Natural killer cell (primary cell): ENCODE results near the gene CCNT1. TPM values are rescaled to one million over a fixed set of nuclear protein-coding genes. Genes with fewer than 3 reads are reported as not detected.

ENCODE experiments used
- ATAC-seq, 3 donors: fragments of 150-1000 bp in 2 of 3; fragments of 200-7000 bp in 1 of 3; cut with Tn5 transposase; 1 replicate in 1 of 3; 2 replicates in 2 of 3; pipeline ENCODE4 v1.10.0; 2021; ENCODE audit warnings: mild to moderate bottlenecking in 2 of 3, moderate library complexity in 2 of 3
- DNase-seq, 2 donors: peaks; one replicate each; pipeline versions ENCODE4 v3.0.0 to v3.0.0-alpha.2; 2013 to 2021; ENCODE audit warnings: mixed read lengths in 1 of 2
- H3K27ac ChIP-seq: one replicate; pipeline ENCODE4 v1.5.1; 2013; ENCODE audit warnings: mild to moderate bottlenecking, low read length
- H3K27me3 ChIP-seq: one replicate; pipeline ENCODE4 v1.6.1; 2013; ENCODE audit warnings: low read length; ENCODE audit not compliant: control insufficient read depth, insufficient read depth
- H3K36me3 ChIP-seq: one replicate; pipeline ENCODE4 v1.6.1; 2013; ENCODE audit warnings: low read length; ENCODE audit not compliant: control insufficient read depth, insufficient read depth
- H3K4me1 ChIP-seq: one replicate; pipeline ENCODE4 v1.6.1; 2013; ENCODE audit warnings: low read length; ENCODE audit not compliant: control insufficient read depth, insufficient read depth
- H3K4me3 ChIP-seq: one replicate; pipeline ENCODE4 v1.5.1; 2013; ENCODE audit warnings: low read length
- H3K9me3 ChIP-seq: one replicate; pipeline ENCODE4 v1.6.1; 2013; ENCODE audit warnings: low read length; ENCODE audit not compliant: control insufficient read depth, insufficient read depth
- H3K27ac Mint-ChIP-seq, 2 donors: one replicate each; pipeline ENCODE4 v1.8.0; 2022; ENCODE audit warnings: mild to moderate bottlenecking in 2 of 2, mixed read lengths in 2 of 2, moderate library complexity in 1 of 2
- H3K27me3 Mint-ChIP-seq, 2 donors: one replicate each; pipeline ENCODE4 v1.8.0; 2022; ENCODE audit warnings: low read depth in 2 of 2, mixed read lengths in 2 of 2
- H3K36me3 Mint-ChIP-seq: one replicate; pipeline ENCODE4 v1.8.0; 2022; ENCODE audit warnings: mixed read lengths
- H3K4me1 Mint-ChIP-seq, 2 donors: one replicate each; pipeline ENCODE4 v1.8.0; 2022; ENCODE audit warnings: mixed read lengths in 2 of 2
- H3K4me3 Mint-ChIP-seq: one replicate; pipeline ENCODE4 v1.8.0; 2022; ENCODE audit warnings: mild to moderate bottlenecking, moderate library complexity, mixed read lengths
- H3K9me3 Mint-ChIP-seq, 2 donors: one replicate each; pipeline ENCODE4 v1.8.0; 2022; ENCODE audit warnings: mixed read lengths in 2 of 2
- WGBS: methylation state at CpG from one replicate; pipeline ENCODE4 v1.1.7; 2013; ENCODE audit warnings: missing lambda C conversion rate; ENCODE audit not compliant: insufficient coverage; 5-methylcytosine and 5-hydroxymethylcytosine counted together
- intact Hi-C: fragments of 100-400 bp; cut with micrococcal nuclease; formaldehyde crosslinking; loops from one replicate; pipeline ENCODE4 v1.14.2; 2022
- total RNA-seq, 4 donors: library from RNA; stranded (reverse); fragments of 120-200 nt in 1 of 4; gene quantifications; one replicate each; pipeline versions ENCODE4 v1.2.3 to v1.2.4, GENCODE V29; 2013 to 2022
- TF ChIP-seq, protein P1 (sequence below): fragments of 200-600 bp; IDR thresholded peaks from one replicate; pipeline ENCODE4 v1.8.0; 2022; ENCODE audit warnings: antibody characterized with exemption

The CCNT1 gene
- total RNA-seq, 3 donors from 2014 or later (not counting 1 experiment from before 2014, with no cell fraction given): 119 to 145 (median 120) TPM

DNA sequence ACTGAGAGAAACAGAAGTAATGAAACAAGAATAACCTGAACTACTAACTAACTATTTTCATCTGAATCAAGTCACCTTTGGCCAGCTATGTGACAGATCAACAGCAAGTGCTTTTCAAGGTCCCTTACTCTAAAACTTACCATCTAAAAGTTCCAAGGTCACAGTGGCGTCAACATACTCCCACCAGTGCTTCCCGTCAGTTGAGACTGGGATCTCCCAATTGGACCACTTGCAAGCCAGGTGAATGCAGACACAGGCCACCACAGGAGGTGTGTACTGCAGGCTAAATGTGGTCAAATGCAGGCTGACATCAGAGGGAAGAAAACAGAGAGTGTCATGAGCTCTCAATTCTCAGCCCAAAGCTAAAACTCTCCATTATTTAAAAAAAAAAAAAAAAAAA is 20.6 kb downstream of the CCNT1 start:
- Histone ChIP-seq H3K9me3 (no peaks in the 10 kb centered on the region), H3K4me3 (no peak overlapping the region), H3K4me1 (no peaks in the 10 kb centered on the region), H3K36me3 (peaks cover 69% of the 10 kb centered on the region), H3K27ac (no peak overlapping the region), H3K27me3 (no peaks in the 10 kb centered on the region)
- ATAC-seq: no peak
- Mint-ChIP-seq H3K4me3 (no peak overlapping the region), H3K27me3 (no peaks in the 10 kb centered on the region), H3K36me3 (peaks cover 25% of the 10 kb centered on the region), H3K9me3 (no peaks in the 10 kb centered on the region), H3K4me1 (peaks cover 0 to 6% of the 10 kb centered on the region in 2 donors), H3K27ac (no peak overlapping the region)
- TF ChIP-seq, protein P1, sequence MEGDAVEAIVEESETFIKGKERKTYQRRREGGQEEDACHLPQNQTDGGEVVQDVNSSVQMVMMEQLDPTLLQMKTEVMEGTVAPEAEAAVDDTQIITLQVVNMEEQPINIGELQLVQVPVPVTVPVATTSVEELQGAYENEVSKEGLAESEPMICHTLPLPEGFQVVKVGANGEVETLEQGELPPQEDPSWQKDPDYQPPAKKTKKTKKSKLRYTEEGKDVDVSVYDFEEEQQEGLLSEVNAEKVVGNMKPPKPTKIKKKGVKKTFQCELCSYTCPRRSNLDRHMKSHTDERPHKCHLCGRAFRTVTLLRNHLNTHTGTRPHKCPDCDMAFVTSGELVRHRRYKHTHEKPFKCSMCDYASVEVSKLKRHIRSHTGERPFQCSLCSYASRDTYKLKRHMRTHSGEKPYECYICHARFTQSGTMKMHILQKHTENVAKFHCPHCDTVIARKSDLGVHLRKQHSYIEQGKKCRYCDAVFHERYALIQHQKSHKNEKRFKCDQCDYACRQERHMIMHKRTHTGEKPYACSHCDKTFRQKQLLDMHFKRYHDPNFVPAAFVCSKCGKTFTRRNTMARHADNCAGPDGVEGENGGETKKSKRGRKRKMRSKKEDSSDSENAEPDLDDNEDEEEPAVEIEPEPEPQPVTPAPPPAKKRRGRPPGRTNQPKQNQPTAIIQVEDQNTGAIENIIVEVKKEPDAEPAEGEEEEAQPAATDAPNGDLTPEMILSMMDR: no peak
- DNase-seq: no peak
- intact Hi-C loops: no loop called here
- 92% methylated on average over 2 of the region's 2 CpGs for WGBS

DNA sequence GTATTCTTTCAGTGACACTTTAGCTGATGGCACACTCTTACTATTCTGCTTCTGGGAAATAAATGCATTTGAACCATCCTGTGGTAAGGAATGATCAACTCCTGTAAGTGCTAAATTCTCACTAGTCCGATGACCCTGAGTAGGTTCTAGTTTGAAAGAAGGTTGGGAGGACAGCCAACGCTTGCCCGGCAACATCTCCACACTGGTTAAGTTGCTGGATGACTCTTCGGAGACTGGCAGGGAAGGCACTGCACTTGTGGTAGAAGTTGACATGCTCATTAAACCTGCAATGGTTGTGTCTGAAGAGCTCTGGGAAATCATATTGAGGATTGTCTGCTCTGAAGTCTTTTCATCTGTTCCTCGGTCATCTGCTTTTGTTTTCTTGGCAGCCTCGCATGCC is 22.5 kb downstream of the CCNT1 start:
- no peaks in the 10 kb centered on the region for H3K27me3 Mint-ChIP-seq
- TF ChIP-seq, protein P1: no peak
- peaks cover 78% of the 10 kb centered on the region for H3K36me3 ChIP-seq
- no peaks in the 10 kb centered on the region for H3K9me3 Mint-ChIP-seq
- H3K4me3 ChIP-seq: no peak overlapping the region
- no peaks in the 10 kb centered on the region for H3K4me1 ChIP-seq
- no peak for ATAC-seq
- H3K27ac Mint-ChIP-seq: no peak overlapping the region
- H3K9me3 ChIP-seq: no peaks in the 10 kb centered on the region
- peaks cover 0 to 18% of the 10 kb centered on the region in 2 donors for H3K4me1 Mint-ChIP-seq
- no peak overlapping the region for H3K4me3 Mint-ChIP-seq
- peaks cover 25% of the 10 kb centered on the region for H3K36me3 Mint-ChIP-seq
- no peak for DNase-seq
- H3K27ac ChIP-seq: no peak overlapping the region
- WGBS: 97% methylated on average over 5 of the region's 6 CpGs
- intact Hi-C loops: no loop called here
- H3K27me3 ChIP-seq: no peaks in the 10 kb centered on the region

DNA sequence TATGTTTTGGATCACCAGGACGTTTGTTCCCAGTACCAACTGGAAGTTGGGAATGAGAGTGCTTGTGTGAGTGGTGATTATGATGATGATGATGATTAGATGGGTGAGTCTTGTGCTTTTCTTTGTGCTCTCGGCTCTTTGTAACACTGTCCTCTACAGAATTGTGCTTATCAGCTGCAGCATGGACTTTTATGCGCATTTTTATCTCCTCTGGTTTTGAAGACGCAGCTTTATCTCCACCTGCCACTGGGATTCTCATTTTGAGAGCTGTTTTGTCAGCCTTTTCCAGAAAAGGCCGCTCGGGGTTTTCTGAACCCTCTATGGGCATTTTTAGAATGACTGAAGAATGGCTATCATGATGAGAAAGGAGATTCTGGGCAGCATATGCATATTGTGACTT is 22.9 kb downstream of the CCNT1 start:
- Mint-ChIP-seq H3K4me3 (no peak overlapping the region), H3K36me3 (peaks cover 25% of the 10 kb centered on the region), H3K9me3 (no peaks in the 10 kb centered on the region), H3K4me1 (peaks cover 0 to 18% of the 10 kb centered on the region in 2 donors), H3K27me3 (no peaks in the 10 kb centered on the region), H3K27ac (no peak overlapping the region)
- DNase-seq (no peak), ATAC-seq (no peak)
- WGBS: 99% methylated on average over 6 of the region's 6 CpGs
- H3K27ac ChIP-seq: no peak overlapping the region
- H3K4me3 ChIP-seq: no peak overlapping the region
- H3K36me3 ChIP-seq: peaks cover 78% of the 10 kb centered on the region
- intact Hi-C loops: no loop called here
- TF ChIP-seq, protein P1: no peak
- no peaks in the 10 kb centered on the region for H3K27me3 ChIP-seq
- no peaks in the 10 kb centered on the region for H3K4me1 ChIP-seq
- no peaks in the 10 kb centered on the region for H3K9me3 ChIP-seq

DNA sequence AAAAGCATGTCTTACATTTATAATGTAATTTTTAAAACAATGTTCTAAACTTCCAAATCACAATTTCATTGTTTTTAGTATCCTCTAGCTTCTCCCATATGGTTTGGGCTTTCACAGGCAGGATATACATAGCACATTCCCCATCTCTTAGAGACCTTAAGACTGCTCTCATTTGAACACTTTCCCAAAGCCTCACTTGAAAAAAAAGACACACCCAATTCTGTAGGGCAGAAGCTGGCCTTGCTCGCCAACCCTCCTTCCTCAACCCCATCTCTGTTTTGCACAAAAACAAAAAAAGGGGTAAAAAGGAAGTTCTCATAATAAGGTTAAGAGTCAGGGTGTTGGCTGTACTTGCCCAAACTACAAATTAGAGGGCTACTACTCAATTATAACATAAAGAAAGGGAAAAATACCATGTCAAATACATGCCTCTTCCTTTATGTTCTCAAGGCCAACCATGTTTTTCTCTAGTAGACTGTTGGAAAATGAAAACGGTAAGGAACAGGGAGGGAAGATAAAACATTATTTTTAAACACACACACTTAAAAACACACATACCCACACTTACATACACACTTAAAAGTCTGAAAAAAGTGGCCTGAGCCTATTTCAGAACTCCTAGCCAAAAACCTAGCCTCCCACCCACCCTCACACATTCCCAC is 24.6 kb downstream of the CCNT1 start:
- H3K27me3 ChIP-seq: no peaks in the 10 kb centered on the region
- peaks cover 25% of the 10 kb centered on the region for H3K36me3 Mint-ChIP-seq
- no peak overlapping the region for H3K27ac Mint-ChIP-seq
- no peak overlapping the region for H3K4me3 ChIP-seq
- peaks cover 75% of the 10 kb centered on the region for H3K36me3 ChIP-seq
- peaks cover 0 to 18% of the 10 kb centered on the region in 2 donors for H3K4me1 Mint-ChIP-seq
- H3K4me1 ChIP-seq: no peaks in the 10 kb centered on the region
- H3K27me3 Mint-ChIP-seq: no peaks in the 10 kb centered on the region
- no peak overlapping the region for H3K27ac ChIP-seq
- DNase-seq: no peak
- intact Hi-C loops: no loop called here
- H3K4me3 Mint-ChIP-seq: no peak overlapping the region
- no peaks in the 10 kb centered on the region for H3K9me3 Mint-ChIP-seq
- no peak for ATAC-seq
- no peaks in the 10 kb centered on the region for H3K9me3 ChIP-seq
- TF ChIP-seq, protein P1: no peak
- WGBS: no CpG with 5 or more reads among the region's 2 CpGs
